Right lobe of liver (tissue), 6 donors: ENCODE data around the gene AP4M1. TPM values are rescaled to one million over a fixed set of nuclear protein-coding genes. Genes with fewer than 3 reads are reported as not detected.
A peak's percentile ranks its signal among the peaks of the same experiment; 100 is the strongest.

Source experiments
- ATAC-seq, 4 donors: fragments of 200-7000 bp; cut with Tn5 transposase; one replicate each; pipeline ENCODE4 v1.9.1; 2020; ENCODE audit warnings: mild to moderate bottlenecking in 4 of 4, moderate library complexity in 4 of 4
- DNase-seq, 3 donors: peaks; one replicate each; pipeline ENCODE4 v3.0.0-alpha.2; 2020
- H3K27ac ChIP-seq, 3 donors: fragments of 200-600 bp; one replicate each; pipeline ENCODE4 v1.8.0; 2022
- H3K27me3 ChIP-seq, 2 donors: fragments of 200-600 bp; one replicate each; pipeline ENCODE4 v1.8.0; 2022
- H3K36me3 ChIP-seq, 4 donors: fragments of 200-600 bp; sonication (generic) in 1 of 4; one replicate each; pipeline versions ENCODE4 v1.5.1 to v1.8.0; 2017 to 2022; ENCODE audit warnings: control low read depth in 1 of 4
- H3K4me1 ChIP-seq, 4 donors: fragments of 200-600 bp; sonication (generic) in 1 of 4; one replicate each; pipeline versions ENCODE4 v1.5.1 to v1.8.0; 2017 to 2022; ENCODE audit warnings: control low read depth in 1 of 4
- H3K4me3 ChIP-seq, 3 donors: fragments of 200-600 bp; one replicate each; pipeline ENCODE4 v1.8.0; 2022
- H3K9me3 ChIP-seq, 4 donors: fragments of 200-600 bp; sonication (generic) in 1 of 4; one replicate each; pipeline versions ENCODE4 v1.5.1 to v1.8.0; 2017 to 2022; ENCODE audit warnings: control low read depth in 1 of 4
- POLR2A ChIP-seq: fragments of 450-650 bp; IDR thresholded peaks from one replicate; pipeline ENCODE4 v1.6.1; 2017; ENCODE audit warnings: antibody characterized with exemption, mild to moderate bottlenecking
- WGBS: methylation state at CpG from one replicate; pipeline ENCODE4 v1.1.6; 2018; ENCODE audit warnings: low coverage, low lambda C conversion rate; ENCODE audit not compliant: insufficient coverage; ENCODE audit errors: missing lambda C conversion rate; 5-methylcytosine and 5-hydroxymethylcytosine counted together
- intact Hi-C, 2 donors: fragments of 100-400 bp; cut with DNase I; formaldehyde crosslinking; loops; one replicate each; pipeline versions ENCODE4 v1.11.2 to v1.14.1; 2022
- total RNA-seq, 6 experiments: library from RNA; depleted of rRNA in 2 of 6; stranded (reverse); fragments of >200 nt in 2 of 6; fragmentation: NEBNext Ultra II Directional in 3 of 6; extraction: Animal tissue kit (Norgen Biotek cat#: 25700) in 3 of 6; gene quantifications; one replicate each; pipeline versions ENCODE4 v1.1.0 to v1.2.4, GENCODE V29; 2016 to 2023
- TF ChIP-seq, protein P1 (sequence below), 4 donors: fragments of 200-600 bp in 3 of 4; fragments of 450-650 bp in 1 of 4; IDR thresholded peaks; one replicate each; pipeline versions ENCODE4 v1.5.1 to v1.8.0; 2016 to 2022; ENCODE audit warnings: antibody characterized with exemption in 4 of 4, mild to moderate bottlenecking in 2 of 4
- donor health status: DM: no; HTN: yes; CAD: no.
- donor health status: DM: no; HTN: no; CAD: no.
- donor health status: DM: no; HTN: no; CAD: no.
- donor health status: DM: no; HTN: yes; CAD: no.
- donor health status: DM: no; HTN: yes; CAD: no.

The AP4M1 gene
- total RNA-seq, 6 experiments from 2014 or later: 2.7 to 7.3 (median 4.3) TPM

GRCh38 chr7:100090527-100091410 lies 10.7 kb upstream of the AP4M1 start:
- no peak overlapping the region for H3K4me3 ChIP-seq
- peaks cover 0 to 8% (median 3%) of the 10 kb centered on the region in 4 donors for H3K4me1 ChIP-seq
- peaks cover 0 to 55% (median 28%) of the 10 kb centered on the region in 4 donors for H3K36me3 ChIP-seq
- intact Hi-C loops: no loop called here
- ATAC-seq (no peak), DNase-seq (no peak)
- H3K27me3 ChIP-seq: no peaks in the 10 kb centered on the region
- 85% methylated on average over 12 of the region's 14 CpGs for WGBS
- no peak for TF ChIP-seq POLR2A
- TF ChIP-seq, protein P1, sequence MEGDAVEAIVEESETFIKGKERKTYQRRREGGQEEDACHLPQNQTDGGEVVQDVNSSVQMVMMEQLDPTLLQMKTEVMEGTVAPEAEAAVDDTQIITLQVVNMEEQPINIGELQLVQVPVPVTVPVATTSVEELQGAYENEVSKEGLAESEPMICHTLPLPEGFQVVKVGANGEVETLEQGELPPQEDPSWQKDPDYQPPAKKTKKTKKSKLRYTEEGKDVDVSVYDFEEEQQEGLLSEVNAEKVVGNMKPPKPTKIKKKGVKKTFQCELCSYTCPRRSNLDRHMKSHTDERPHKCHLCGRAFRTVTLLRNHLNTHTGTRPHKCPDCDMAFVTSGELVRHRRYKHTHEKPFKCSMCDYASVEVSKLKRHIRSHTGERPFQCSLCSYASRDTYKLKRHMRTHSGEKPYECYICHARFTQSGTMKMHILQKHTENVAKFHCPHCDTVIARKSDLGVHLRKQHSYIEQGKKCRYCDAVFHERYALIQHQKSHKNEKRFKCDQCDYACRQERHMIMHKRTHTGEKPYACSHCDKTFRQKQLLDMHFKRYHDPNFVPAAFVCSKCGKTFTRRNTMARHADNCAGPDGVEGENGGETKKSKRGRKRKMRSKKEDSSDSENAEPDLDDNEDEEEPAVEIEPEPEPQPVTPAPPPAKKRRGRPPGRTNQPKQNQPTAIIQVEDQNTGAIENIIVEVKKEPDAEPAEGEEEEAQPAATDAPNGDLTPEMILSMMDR (IDR thresholded peaks at IDR 0.05): no peak
- no peak overlapping the region for H3K27ac ChIP-seq
- no peaks in the 10 kb centered on the region for H3K9me3 ChIP-seq

- TF ChIP-seq, protein P1 (IDR thresholded peaks at IDR 0.05): no peak
- no peak for TF ChIP-seq POLR2A
- Histone ChIP-seq H3K9me3 (no peaks in the 10 kb centered on the region), H3K27ac (no peak overlapping the region), H3K4me3 (no peak overlapping the region), H3K4me1 (peaks cover 0 to 8% (median 3%) of the 10 kb centered on the region in 4 donors), H3K27me3 (no peaks in the 10 kb centered on the region), H3K36me3 (peaks cover under 1 to 63% (median 34%) of the 10 kb centered on the region in 4 donors)
- intact Hi-C loops: no loop called here
- 41% methylated on average over 12 of the region's 19 CpGs for WGBS
- no peak for DNase-seq
- ATAC-seq: no peak
Observed at GRCh38 chr7:100091411-100092181, 9.8 kb upstream of the AP4M1 start.

DNA sequence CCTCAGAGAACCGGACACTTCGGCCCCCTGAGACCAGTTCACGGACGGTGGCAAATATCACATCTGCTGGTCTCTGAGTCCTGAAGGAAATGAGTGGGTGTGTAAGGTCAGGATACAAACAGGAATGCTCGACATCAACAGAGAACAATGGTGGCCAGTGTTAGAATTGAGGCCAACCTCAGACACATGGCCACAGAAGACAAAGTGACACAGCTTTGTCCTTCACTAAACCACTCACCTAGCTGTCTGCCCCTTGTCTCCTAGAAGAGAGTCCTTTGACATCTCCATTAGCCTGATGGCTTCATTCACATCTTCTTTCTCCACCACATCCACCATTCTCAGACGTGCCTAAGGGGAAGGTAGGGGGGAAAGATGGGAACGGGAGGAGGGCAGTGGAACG lies 8.4 kb upstream of the AP4M1 start:
- no peak overlapping the region for H3K27ac ChIP-seq
- H3K4me3 ChIP-seq: no peak overlapping the region
- DNase-seq (no peak), ATAC-seq (no peak)
- H3K4me1 ChIP-seq: peaks cover 0 to 8% (median 2%) of the 10 kb centered on the region in 4 donors
- WGBS: 33% methylated on average over 1 of the region's 8 CpGs
- intact Hi-C loops: no loop called here
- H3K36me3 ChIP-seq: peaks cover 8 to 77% (median 46%) of the 10 kb centered on the region in 4 donors
- H3K27me3 ChIP-seq: no peaks in the 10 kb centered on the region
- TF ChIP-seq, protein P1 (IDR thresholded peaks at IDR 0.05): no peak
- no peak for TF ChIP-seq POLR2A
- no peaks in the 10 kb centered on the region for H3K9me3 ChIP-seq

- Histone ChIP-seq H3K36me3 (peaks cover 8 to 82% (median 49%) of the 10 kb centered on the region in 4 donors), H3K9me3 (no peaks in the 10 kb centered on the region), H3K27me3 (no peaks in the 10 kb centered on the region), H3K27ac (no peak overlapping the region), H3K4me3 (no peak overlapping the region), H3K4me1 (peaks cover 0 to 8% (median 0%) of the 10 kb centered on the region in 4 donors)
- ATAC-seq (peak in 3 of 4 donors; percentile 6 to 19 (median 11)), DNase-seq (no peak)
- TF ChIP-seq POLR2A: no peak
- TF ChIP-seq, protein P1 (IDR thresholded peaks at IDR 0.05): no peak
- WGBS: 24% methylated on average over 6 of the region's 13 CpGs
- intact Hi-C loops: no loop called here
Observed at GRCh38 chr7:100093498-100093897, 7.9 kb upstream of the AP4M1 start.
